GM21515 (cell line): ENCODE measurements around the gene ZNF3.
A peak's percentile ranks its signal among the peaks of the same experiment; 100 is the strongest.

Experiments
- ATAC-seq: cut with Tn5 transposase; IDR thresholded peaks from one replicate; pipeline ENCODE4 v1.9.1; 2021; ENCODE audit not compliant: unreplicated experiment

ZNF3 gene

DNA sequence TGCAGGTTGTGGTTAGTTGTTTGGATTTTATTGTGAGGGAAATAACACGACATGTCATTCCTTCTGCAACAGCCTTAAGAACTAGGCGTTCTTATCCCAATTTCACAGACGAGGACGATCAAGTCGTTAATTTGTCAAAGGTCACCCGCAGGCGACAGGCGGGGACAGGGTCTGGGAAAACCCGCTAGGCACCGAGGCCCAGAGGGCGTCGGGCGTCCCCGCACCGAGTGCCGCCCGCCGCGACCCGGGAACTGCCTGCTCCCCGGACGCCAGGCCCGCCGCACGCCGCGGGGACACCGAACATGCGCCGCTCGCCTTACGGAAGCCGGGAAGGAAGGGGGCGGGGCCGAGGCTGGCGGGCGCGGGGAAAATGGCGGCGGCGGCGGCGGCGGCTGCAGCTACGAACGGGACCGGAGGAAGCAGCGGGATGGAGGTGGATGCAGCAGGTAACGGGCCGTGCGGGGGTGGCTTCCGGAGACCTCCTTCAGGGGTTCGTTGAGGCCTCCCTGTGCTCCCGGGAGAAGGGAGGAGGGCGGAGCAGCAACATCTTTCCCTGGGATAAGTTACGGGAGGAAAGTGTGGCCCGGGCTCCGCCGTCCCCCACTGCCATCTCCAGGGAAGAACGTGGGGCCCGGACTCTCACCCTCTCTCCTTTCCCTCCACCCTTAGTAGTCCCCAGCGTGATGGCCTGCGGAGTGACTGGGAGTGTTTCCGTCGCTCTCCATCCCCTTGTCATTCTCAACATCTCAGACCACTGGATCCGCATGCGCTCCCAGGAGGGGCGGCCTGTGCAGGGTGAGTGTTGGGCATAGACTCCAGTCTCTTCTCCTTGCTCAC, 7.3 kb upstream of the ZNF3 start, which contains the start of gene COPS6:
Gene COPS6 (plus strand): TSS at position 349 of the 837 bp plus-strand sequence. CDS start 22 bp downstream, at position 371.
- no peak for ATAC-seq

DNA sequence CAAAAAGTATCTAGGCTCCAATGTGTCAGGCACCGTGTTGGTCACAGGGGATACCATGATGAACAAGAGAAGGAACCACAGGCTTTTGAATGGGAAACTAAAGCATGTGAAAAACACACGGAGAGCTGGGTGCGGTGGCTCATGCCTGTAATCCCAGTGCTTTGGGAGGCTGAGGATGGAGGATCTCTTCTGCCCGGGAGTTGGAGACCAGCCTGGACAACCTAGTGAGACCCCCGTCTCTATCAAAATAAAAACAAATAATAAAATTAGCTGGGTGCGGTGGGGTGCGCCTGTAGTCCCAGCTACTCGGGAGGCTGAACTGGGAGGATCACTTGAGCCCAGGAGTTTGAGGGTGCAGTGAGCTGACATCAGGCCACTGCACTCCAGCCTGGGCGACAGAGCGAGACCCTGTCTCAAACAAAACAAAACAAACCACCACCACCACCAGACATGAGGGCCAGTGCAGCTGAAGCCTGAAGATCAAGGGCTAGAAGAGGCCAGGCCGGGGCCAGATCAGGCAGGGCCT, 6.6 kb upstream of the ZNF3 start:
- no peak for ATAC-seq

DNA sequence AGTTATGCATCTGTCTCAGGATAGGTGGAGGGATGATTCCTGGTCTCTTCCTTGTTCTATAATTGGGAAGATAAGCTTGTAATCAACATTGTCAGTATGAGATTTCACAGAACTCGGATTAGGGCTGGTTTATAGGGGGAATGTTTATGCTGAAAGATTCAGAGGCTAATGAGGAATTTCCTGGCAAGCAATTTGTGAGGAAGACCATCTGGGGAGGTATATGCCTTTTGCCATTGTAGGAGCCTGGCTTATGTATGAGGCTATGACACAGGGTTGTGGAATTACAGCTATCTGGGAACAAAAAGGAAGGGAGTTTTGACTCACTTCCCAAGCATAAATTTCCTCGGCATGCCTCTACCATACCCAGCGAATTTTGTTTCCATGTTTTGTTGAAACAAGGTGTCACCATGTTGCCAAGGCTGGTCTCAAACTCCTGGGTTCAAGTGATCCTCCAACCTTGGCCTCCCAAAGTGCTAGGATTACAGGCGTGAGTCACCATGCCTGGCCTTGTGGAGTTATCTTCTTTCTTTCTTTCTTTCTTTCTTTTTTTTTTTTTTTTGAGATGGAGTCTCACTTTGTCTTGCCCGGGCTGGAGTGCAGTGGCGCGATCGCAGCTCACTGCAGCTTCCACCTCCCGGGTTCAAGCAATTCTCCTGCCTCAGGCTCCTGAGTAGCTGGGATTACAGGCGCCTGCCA, 5.7 kb upstream of the ZNF3 start:
- ATAC-seq, result no peak

DNA sequence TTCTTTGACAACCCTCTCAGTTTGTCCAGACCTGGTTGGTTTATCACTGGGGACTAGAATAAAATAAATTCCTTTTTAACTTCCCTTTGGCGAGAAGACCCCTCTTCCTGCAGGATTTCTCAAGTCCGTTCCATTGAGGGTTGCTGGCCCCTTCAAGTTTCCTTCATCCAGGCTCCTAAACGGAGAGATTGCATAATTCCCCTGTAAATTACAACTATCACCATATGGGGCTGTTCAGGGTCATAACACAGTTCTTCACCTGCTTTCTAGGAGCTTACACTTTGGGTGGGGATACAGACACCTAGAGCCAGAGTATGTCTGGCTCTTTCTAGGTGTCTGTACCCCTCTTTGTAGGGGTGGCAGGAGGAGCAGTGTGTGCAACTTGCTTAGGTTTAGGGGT, 4.0 kb upstream of the ZNF3 start:
- ATAC-seq, result no peak

DNA sequence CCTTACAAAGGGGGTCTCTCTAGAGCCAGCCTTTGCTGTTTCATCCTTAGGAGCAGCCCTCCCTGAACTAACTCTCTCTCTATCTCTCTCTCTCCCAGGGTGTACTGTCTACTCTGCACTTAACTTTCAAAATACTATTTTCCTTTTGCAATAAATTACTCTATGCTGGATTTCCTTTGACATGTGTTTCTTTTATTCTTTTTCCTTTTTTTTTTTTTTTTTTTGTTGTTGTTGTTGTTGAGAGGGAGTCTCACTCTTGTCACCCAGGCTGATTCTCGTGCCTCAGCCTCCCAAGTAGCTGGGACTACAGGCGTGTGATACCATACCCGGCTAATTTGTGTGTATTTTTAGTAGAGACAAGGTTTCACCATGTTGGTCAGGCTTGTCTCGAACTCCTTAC, 1.5 kb upstream of the ZNF3 start:
- no peak for ATAC-seq

DNA sequence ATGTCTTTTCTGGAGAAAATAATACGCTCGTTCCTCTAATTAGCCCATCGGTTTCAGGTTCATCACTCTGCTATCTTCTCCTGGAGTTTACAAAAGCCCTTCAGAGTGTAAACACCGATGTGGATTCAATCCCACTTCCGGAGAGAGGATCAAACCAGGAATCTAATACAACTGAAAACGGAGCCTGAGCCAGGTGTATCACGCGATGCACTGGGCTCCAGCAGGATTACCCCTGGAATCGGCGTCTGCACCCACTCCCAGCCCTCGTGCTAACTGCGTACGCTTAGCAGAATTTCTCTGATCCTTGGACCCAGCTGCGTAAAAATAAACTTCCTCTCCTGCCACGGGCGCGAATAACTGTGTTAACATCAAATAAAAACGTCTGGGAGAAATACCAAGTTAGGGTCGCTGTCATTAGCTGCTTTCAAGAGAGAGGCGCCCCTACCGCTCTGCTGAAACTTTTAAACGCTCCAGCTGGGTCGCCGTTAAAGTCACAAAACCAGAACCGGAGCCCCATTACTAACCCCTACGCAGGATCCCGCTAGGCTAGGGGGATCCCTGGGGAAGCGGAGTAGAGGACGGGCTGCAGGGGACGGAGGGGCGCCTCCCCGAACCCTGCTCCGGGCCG, 502 bp downstream of the ZNF3 start:
- peak; percentile 21 for ATAC-seq

DNA sequence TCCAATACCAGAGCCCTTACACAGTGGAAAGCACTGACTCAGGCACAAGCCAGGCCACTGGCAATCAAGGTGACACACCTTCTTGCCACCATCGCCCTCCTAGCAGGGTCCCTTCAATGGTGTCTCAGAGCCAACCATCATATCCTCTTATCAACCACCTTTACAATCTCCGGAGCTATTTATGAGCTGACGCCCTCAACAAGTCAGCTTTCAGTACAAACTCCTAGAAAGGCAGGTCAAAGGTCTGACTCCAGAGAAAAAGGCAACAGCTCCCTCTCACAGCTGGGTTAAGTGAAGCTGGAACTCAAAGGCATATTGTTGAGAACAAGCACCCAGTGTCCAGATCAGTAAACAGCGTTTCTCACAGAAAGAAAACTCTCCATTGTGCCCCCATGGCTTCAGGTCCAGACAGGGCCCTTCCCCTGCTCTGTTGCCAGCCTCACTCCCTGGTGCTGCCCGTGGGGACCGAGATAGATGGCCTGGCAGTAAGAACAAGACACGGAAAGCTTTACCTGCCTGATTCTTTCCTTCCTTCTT, 2.4 kb downstream of the ZNF3 start:
- ATAC-seq, result no peak

DNA sequence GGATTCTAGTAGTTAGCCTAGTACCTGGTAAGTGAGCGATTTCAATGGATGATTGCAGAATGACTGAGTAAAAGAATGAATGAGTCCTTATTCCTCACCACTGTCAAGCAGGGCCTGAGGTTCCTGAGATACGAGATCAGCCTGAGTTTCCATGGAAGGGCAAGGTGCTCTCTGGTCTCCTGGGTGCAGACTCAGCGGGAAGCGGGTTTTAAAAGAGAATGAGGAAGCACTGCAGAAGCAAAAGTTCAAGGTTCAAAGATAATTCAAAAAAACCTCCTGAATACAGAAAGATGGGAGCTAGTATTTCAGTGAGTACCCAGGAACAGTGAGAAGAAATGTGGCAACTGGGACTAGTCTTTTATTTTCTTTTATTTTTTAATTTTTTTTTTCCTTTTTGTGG, 4.3 kb downstream of the ZNF3 start:
- no peak for ATAC-seq

DNA sequence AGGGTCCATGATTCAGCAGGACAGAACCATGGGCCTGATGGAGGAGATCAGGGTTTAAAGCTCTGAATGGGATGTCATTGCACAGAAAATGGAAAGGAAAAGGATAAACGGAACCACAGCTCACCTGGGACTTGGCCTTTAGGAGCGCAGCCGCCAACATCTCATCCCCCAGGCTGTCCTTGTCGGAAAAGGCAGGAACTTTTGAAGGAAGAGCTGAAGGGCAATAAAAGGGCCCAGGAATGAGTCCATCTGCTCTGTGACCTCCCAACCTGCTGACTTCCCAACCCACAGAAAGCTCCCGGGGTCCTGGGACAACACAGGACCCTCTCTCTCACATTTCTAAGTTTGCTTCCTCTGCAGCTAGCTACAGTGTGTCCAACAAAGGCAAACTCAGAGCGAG, 6.1 kb downstream of the ZNF3 start:
- no peak for ATAC-seq

DNA sequence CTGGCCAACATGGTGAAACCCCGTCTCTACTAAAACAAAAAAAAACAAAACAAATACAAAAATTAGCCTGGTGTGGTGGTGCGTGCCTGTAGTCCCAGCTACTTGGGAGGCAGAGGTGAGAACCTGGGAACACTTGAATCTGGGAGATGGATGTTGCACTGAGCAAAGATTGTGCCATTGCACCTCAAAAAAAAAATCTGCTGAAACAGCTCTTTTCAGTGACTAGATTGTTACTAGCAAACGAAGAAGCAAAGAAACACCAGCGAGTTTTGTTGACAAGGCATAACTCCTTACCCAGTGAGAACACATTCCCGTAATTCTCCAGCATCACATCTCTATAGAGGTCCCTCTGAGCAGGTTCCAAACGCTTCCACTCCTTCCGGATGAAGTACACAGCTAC, 6.7 kb downstream of the ZNF3 start:
- ATAC-seq, result no peak

DNA sequence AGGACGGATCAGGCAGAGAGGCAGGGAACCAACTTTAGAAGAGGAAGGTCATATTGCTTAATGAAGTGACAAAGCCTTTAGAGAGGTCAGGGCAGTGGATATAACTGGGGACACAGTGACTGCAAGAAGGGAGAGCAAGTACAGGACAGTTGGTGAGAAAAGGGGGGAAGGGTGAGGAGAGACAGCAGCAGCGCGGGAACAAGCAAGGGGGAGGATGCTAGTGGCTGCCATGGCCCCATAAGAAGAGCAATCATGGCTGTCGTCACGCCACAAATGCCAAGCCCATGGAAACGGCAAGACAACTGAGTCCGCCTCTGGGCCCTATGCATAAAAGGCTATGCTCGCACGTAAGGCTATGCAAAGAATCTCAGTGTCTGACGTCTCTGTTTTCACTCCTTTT, 9.1 kb downstream of the ZNF3 start:
- ATAC-seq, result no peak

DNA sequence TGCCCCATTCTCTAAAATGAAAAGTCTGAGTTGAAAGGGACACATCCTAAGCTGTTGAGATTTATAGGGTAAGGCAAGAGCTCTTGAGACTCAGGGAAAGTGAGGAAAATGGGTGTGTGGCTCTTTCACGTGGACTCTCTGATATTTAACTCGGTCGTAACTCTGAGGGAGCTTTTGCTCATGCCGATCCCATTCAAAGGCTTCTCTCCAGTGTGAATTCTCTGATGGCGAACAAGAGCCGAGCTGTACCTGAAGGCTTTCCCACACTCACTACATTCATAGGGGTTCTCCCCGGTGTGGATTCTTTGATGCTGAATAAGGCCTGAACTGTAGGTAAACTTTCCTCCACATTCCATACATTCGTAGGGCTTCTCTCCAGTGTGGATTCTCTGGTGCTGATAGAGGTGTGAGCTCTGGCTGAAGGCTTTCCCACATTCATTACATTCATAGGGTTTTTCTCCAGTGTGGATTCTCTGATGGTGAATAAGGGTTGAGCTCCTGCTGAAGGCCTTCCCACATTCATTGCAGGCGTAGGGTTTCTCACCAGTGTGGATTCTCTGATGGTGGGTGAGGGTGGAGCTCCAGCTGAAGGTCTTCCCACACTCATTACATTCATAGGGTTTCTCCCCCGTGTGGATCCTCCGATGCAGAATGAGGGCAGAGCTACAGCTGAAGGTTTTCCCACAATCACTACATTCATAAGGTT, 10.4 kb downstream of the ZNF3 start:
- ATAC-seq, result no peak

DNA sequence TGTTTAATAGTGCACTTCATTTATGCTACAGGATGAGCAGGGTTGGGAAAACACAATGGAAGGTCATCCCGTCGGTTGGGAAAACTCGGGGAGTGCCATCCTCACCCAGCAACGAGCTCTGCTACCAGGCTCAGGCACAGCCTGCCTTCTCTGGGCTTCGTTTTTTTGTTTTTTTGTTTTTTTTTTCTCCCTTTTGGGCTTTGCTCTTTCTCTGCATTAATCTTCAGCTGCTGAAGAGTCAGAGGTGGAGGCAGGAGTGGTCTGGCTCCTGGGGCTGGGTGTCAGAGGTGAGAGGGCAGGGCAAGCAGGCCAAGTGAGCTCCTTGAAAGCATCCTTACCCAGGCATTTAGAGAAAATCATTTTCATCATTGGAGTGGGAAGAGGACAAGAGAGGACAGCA, 11.5 kb downstream of the ZNF3 start:
- ATAC-seq, result no peak

DNA sequence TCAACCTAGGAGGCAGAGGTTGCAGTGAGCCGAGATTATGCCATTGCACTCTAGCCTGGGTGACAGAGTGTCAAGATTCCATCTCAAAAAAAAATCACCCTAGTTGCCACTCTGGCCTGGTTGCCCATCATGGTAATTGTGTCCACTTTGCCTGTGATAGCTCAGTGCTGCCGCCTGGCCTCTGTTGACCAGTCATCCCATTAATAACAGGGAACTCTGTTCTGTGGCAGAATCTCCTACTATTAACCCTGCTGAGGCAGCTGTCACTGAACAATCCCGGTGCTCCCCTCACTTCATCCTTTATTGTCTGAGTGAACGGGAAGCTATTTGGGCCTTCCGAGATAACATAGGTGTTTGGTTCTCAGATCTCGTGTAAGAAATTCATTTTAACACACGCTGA, 14.6 kb downstream of the ZNF3 start:
- ATAC-seq, result no peak

DNA sequence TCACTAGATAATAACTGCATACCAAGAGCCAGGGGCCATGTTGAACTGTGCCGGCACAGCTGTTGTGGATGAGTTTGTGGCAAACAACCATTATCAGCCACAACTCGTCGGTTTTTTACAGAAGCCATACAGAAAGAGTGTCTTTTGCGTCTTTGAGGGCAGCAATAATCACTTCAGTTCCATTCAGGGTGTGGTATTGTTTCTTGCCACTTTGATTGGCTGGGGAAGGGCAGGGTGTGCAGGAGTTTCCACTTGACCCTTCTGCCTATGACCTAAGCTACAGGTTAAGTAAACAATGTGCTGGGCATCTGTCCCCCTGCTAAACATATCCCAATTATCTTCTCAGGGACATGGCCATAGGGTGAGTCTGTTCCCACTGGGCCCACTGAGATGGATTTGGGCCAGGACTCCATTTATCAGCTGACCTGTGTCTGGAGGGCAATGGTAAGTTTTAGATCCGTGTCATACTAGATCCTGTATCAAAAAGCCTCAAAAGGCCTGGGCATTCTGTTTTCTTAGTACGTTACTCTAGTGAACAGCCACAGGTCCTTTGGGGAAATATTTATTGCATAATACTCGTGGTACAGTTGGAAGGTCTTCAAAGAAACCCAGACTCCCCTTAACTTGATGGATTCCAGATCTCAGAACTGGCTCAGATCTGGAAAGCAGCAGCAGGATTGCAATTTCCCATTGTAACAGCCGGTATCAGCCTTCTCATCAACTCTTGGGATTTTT, 15.9 kb downstream of the ZNF3 start:
- no peak for ATAC-seq

DNA sequence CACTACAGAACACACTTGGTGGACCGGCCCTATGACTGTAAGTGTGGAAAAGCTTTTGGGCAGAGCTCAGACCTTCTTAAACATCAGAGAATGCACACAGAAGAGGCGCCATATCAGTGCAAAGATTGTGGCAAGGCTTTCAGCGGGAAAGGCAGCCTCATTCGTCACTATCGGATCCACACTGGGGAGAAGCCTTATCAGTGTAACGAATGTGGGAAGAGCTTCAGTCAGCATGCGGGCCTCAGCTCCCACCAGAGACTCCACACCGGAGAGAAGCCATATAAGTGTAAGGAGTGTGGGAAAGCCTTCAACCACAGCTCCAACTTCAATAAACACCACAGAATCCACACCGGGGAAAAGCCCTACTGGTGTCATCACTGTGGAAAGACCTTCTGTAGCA, 17.4 kb downstream of the ZNF3 start:
- no peak for ATAC-seq

DNA sequence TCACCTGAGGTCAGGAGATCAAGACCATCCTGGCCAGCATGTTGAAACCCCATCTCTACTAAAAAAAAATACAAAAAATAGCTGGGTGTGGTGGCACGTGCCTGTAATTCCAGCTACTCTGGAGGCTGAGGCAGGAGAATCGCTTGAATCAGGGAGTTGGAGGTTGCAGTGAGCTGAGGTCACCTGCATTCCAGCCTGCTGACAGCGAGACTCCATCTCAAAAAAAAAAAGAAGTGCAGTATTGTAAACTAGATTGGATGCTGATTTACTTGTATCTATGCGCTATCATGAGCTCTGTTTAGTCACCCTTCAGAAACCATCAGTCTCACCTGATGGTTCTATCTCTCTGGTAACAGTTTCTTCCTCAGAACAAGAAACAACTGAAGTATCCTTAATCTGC, 18.1 kb downstream of the ZNF3 start:
- no peak for ATAC-seq

DNA sequence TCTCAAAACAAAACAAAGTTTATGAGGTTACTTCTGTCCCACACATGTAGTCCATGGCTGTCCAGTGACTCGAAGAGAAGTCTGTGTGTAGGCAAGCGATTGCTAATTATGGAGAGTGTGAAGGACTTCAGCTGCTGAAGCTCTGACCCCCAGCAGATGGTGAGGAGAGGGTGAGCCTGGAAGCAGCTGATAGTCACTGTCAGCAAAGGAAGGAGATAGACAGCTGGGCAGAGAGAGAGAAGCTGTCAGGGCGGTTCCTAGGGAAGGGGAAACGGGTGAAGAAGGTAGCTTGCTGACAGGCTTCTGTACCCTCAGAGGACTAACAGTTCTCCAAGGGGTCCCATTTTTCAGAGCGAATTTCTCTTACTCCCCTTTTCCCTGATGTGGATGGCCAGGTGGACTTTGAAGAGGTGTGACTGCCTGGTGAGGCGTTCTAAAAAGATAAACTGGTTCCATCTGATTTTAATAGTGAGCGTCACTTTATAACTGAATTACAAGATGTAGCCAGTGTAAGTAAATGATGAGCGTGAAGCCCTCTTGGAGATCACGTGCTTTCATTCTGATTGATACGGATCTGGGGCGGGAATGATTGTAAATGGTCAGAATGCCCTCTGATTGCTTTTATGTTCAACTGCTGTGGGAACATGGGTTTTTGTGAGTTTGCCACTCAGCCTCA, 19.9 kb downstream of the ZNF3 start:
- ATAC-seq, result no peak

DNA sequence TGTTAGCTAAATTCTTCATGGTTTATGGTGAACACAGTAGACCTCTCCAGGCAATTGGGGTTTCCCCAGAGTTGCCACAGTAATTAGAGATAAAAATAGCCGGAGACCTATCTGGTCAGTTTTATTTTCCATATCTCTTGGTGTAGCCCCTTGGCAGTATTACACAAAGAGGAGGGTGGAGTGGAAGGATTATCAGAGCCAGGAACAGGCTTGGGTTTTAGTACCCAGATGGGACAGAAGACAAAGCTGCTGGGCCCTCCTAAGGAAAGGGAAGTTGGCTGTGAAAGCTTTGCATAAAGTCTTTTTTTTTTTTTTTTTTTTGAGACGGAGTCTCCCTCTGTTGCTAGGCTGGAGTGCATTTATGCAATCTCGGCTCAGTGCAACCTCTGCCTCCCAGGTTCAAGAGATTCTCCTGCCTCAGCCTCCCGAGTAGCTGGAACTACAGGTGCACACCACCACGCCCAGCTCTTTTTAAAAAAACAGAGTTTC, 22.2 kb downstream of the ZNF3 start:
- ATAC-seq, result no peak

DNA sequence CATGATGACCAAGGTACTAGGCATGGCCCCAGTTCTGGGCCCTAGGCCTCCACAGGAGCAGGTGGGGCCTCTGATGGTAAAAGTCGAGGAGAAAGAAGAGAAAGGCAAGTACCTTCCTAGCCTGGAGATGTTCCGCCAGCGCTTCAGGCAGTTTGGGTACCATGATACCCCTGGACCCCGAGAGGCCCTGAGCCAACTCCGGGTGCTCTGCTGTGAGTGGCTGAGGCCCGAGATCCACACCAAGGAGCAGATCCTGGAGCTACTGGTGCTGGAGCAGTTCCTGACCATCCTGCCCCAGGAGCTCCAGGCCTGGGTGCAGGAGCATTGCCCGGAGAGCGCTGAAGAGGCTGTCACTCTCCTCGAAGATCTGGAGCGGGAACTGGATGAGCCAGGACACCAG, 24.5 kb downstream of the ZNF3 start:
- no peak for ATAC-seq
